ENCODE results near the gene PRAMEF12.
"Not testable (repeated sequence)": the region's sequence is repeated elsewhere in the genome, so short reads cannot be mapped to it uniquely, and the experiment has no call there.

Gene PRAMEF12

DNA sequence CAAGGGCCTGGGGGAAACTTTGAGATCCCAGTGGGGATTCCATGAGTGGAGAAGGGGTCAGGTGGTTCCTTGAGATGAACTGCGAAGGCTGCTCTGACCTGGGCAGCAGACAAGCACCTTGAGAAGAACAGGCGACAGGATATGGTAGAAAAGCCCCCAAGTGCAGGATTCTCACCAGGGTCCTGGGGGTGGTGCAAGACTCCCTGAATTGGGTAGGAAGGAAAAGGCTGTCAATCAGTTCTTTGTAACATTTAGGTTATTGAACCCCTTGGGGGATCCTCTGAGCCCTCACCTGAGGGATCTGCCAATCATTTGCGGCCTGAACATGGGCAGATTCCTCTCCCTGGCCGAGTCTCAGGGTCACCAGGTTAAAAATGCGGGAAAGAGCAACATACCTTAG is 2.4 kb upstream of the PRAMEF12 start:
- DNase-seq (ENCODE audit: low spot score) = no peak

DNA sequence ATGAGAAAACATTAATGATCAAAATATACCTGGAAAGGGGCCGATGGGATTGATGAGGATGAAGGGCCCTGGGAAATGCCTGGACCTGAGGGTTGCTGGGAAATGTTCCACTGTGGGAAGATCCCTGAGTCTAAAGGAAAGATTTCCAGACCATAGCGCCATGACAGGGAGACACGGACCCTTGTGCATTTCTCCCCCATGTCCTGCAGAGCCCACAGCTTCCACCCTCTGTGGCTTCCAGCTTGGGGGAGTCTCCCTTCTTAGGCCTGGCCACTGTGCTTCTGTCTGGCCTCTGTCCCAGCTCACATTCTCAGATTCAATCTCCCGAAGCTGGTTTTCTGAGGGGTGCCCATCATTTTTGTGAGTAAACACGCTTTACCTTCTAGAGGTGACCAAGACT is 1.0 kb upstream of the PRAMEF12 start:
- DNase-seq (ENCODE audit: low spot score) = no peak

DNA sequence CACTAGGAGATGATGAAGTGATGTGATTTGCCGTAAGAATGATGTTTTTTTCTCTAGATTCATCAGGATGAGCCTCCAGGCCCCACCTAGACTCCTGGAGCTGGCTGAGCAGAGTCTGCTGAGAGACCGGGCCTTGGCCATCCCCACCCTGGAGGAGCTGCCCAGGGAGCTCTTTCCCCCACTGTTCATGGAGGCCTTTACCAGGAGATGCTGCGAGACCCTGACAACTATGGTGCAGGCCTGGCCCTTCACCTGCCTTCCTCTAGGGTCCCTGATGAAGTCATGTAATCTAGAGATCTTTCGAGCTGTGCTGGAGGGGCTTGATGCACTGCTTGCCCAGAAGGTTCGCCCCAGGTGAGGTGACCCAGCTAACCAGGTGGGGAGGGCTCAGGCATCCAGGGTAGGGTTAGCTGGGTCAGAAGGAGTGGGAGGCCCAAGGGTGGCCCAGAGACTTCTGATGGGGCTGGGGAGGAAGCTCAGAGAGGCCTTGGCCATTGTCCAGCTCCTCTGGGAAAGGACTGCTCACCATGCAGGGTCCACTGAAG is 1.3 kb downstream of the PRAMEF12 start:
- no peak for DNase-seq (ENCODE audit: low spot score)

DNA sequence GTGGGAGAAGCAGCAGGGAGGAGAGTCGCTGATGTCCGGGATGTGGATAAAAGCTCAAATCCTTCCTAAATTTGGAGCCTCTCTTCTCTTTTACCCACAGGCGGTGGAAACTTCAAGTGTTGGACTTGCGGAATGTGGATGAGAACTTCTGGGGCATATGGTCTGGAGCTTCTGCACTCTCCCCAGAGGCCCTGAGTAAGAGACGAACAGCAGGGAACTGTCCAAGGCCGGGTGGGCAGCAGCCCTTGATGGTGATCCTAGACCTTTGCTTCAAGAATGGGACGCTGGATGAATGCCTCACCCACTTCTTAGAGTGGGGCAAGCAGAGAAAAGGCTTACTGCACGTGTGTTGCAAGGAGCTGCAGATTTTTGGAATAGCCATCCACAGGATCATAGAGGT is 1.9 kb downstream of the PRAMEF12 start:
- no peak for DNase-seq (ENCODE audit: low spot score)

DNA sequence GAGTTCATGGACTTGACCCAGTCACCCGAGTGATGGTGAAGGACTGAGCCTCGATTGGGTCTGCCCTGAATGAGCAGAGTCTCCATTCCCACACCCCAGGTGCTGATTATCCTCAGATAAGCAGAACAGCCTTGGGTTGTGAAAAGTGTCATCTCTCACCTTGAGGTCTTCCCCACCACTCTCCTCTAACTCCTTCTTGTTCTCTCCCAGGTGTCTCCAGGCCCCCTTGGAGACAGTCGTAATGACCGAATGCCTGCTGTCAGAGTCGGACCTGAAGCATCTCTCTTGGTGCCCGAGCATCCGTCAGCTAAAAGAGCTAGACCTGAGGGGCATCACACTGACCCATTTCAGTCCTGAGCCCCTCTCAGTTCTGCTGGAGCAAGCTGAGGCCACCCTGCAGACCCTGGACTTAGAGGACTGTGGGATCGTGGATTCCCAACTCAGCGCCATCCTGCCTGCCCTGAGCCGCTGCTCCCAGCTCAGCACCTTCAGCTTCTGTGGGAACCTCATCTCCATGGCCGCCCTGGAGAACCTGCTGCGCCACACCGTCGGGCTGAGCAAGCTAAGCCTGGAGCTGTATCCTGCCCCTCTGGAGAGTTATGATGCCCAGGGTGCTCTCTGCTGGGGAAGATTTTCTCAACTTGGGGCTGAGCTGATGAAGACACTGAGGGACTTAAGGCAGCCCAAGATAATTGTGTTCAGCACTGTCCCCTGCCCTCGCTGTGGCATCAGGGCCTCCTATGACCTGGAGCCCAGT is 3.4 kb downstream of the PRAMEF12 start:
- DNase-seq (ENCODE audit: low spot score) = no peak

DNA sequence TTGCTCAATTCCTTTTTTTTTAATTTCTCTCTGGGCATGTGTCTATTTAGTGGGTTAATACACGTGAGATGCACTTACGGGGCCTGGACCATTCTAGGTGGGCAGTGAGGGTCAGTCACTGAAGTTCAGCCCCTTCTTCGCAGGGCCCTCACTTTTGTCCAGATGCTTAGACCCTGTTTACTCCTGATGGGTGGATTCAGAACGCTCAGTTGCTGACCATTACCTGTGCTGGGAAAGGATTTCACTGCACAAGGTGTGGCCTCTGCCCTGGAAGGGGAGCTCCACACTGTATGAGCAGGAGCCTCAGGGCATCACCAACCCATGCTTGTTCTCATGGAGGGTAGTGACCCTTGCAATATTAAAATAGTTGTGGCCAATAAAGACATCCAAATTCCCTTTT is 4.5 kb downstream of the PRAMEF12 start:
- DNase-seq (ENCODE audit: low spot score) = no peak

DNA sequence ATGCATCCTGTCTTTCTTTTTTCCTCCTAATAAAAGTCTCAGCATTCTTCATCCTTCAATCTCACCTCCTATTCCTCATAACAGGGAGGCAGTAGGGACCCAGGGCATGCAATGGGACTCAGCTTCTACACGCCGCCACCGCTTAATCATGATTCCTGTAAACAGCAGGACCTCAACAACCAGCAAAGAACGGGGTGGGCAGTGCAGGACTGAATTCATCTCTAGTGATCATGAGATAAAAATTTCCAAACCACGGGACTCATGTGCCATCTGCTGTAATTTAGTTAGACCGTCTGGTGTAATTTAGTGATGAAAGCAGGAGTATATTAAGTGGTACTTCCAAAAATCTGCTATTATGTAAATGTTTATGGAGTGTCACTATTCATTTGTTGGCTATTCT is 5.4 kb downstream of the PRAMEF12 start:
- DNase-seq (ENCODE audit: low spot score) = no peak

DNA sequence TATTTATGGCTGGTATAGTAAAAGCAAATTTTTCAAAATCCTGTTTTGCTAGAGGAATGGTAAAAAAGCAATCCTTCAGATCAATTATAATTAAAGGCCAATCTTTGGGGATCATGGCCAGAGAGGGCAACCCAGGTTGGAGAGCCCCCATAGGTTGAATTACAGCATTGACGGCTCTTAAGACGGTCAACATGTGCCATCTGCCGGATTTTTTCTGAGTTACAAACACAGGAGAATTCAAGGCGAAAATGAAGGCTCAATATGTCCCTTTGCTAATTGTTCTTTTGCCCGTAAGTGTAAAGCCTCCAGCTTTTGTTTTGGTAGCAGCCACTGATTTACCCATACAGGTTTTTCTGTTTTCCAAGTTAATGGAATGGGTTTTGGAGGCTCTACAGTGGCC is 8.0 kb downstream of the PRAMEF12 start:
- DNase-seq (ENCODE audit: low spot score) = not testable (repeated sequence)

DNA sequence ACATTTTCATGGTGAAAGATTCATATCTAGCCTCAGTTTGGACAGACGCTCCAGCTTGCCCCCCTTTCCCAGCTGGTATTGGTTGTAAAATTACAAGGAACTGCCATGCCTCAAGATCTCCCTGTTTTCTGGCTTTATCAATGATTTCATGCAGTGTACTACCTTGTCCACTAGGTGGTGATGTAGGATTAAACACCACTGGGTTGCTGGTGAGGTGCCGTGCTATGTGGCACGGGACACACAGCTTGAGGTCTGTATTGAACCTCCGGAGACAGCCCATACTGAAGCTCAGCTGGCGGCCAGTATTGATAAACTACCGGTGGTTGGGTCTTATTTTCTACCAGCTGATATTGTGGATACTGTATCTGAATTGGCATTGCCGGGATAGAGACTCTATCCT is 10.2 kb downstream of the PRAMEF12 start:
- peak; percentile 38 for DNase-seq (ENCODE audit: low spot score)

DNA sequence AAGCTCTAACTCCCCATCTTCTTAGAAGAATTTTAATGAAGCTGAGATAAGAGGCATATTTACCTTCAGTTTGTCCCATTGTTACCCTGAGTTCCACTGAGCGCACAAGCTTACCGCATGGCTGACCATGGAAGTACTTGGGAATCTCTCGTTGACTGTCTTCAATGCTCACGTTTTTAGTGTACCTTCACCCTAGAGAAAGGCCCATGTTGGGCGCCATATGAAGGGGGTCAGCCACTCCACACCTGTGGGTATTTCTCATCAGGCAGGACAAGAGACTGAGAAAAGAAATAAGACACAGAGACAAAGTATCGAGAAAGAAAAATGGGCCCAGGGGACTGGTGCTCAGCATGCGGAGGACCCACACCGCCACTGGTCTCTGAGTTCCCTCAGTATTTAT is 11.2 kb downstream of the PRAMEF12 start:
- not testable (repeated sequence) for DNase-seq (ENCODE audit: low spot score)

DNA sequence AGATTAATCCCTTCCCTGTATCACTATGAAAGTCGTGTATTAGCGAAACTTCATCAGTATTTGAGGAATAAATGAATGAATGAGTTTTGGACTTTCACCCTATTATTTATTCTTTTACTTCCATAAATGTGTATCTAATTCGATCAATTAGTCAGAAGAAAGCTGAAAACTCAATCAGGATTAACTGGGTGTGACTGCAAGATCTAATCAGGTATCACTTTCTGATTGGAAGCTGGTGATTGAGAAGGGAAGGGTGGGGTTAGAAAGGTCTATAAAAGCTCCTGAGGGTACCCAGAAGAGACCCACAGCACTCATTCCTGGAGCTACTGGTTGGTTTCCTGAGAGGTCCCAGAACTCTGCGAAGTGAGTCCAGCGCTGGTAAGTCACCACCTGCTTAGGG is 17.6 kb downstream of the PRAMEF12 start, which contains the start of gene PRAMEF1:
Gene PRAMEF1 (plus strand): TSS at position 301 of the 400 bp plus-strand sequence. CDS start 1,831 bp downstream, outside the sequence.
- DNase-seq (ENCODE audit: low spot score) = not testable (repeated sequence)

DNA sequence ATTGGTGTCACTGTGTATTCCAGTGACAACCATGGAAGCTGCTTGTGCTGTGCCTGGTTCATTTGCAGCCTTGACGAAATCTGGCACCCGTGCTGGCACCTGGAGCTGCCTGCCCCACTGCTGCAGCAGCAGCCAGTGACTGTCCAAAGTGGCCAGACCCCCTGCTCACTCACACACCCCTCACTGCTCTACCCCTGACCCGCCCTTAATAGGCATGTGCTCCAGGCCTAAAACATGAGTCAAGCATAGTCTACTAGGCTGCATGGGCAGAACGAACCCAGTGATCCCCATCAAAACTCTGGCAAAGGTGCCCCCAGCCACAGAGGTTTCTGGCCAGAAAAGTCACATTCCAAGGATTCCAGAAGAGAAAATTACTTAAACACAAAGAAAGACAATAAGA is 25.4 kb downstream of the PRAMEF12 start:
- DNase-seq (ENCODE audit: low spot score) = no peak

DNA sequence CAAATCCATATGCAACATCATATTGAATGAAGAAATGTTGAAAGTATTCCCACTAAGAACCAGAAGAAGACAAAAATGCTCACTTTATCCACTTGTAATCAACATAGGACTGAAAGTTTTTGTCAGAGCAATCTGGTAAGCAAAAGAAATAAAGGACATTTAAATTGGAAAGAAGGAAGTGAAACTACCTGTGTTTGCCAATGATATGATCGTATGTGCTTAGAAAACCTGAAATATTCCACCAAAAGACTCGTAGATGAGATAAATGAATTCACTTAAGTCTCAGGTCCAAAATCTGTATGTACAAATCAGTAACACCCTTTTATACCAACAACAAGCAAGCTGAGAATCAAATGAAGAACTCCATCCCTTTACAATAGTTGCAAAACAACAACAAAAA is 26.2 kb downstream of the PRAMEF12 start:
- no peak for DNase-seq (ENCODE audit: low spot score)

DNA sequence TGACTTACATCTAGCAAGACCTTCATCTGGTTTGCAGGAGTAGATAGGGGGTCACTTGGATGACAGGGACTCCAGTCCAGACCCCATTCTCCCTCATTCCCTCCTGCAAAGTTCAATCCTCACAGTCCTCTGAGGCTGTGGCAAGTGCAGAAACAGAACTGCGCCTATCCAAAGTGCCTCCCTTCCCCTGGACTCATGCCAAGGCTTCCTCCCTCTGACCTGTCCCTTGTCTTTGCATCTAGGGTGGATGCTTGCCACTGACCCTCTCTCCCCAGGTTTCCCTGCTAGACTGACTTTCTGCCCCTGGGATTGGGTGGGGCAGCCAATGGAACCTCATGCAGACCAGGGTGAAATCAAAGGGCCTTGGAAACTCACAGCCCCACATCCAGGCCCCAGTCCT is 36.4 kb downstream of the PRAMEF12 start:
- no peak for DNase-seq (ENCODE audit: low spot score)

DNA sequence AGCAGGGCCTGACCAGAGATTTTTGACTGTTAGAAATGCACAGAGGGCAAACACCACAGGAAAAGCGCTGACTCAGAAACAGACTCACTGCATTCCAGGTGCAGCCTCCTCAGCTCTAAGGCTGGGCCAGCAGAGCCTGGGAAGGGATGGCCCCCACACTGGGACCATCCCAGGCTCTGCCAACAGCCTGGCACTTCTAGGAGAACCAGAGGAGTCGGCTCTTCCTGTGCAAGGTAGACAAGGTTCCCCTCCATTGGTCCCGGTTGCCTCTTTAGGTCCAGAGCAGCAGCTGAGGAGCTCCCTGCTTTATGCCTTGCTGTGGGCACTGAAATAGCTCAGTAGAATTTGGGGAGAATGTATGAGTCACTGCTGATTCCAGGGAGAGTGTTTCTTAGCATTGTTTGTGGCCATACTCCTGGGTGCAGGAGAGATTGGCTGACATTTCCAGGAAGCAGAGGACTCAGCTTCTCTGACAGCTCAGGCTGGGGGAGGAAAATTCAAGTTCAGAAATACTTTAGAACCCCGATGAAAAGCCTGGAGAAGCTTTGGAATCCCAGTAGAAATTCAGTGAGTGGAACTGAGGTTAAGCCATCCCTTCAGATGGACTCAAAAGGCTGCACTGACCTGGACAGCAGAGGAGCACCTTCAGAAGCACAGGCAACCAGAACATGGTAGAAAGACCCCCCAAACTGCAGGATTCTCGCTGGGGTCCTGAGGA is 37.3 kb downstream of the PRAMEF12 start:
- no peak for DNase-seq (ENCODE audit: low spot score)

DNA sequence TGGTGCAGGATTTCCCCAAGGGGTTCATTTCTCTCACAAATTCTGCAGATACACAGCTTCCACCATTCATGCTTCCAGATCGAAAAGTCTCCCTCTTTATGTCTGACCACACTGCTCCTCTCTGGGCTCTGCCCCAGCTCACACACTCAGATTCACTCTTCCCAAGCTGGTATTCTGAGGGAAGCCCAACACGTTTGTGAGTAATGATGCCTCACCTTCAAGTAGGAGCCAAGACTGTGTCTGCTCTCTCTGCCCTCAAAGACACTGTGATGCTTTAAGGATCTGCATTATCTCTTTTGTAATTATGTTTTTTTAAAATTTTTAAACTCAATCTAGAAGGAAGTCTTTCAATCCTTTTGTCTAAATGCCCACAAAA is 37.9 kb downstream of the PRAMEF12 start:
- DNase-seq (ENCODE audit: low spot score) = no peak

DNA sequence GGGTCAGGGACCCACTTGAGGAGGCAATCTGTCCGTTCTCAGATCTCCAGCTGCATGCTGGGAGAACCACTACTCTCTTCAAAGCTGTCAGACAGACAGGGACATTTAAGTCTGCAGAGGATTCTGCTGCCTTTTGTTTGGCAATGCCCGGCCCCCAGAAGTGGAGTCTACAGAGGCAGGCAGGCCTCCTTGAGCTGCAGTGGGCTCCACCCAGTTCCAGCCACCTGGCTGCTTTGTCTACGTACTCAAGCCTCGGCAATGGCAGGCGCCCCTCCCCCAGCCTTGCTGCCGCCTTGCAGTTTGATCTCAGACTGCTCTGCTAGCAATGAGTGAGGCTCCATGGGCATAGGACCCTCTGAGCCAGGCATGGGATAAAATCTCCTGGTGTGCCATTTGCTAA is 45.5 kb downstream of the PRAMEF12 start:
- not testable (repeated sequence) for DNase-seq (ENCODE audit: low spot score)

Data from activated CD4-positive, alpha-beta T cell treated with anti-CD3 and anti-CD28 coated beads, Interleukin-2, Interleukin-4, amounts not matched to agents 100 ng/mL and 50 ng/mL, durations not matched to agents 16 hours and 8 hours (primary cell).